A549 treated with DMSO at 1 μM for 4 hours (cell line): ENCODE data around the gene REG4. TPM values are rescaled to one million over a fixed set of nuclear protein-coding genes. Genes with fewer than 3 reads are reported as not detected.

Experiments used
- total RNA-seq: library from RNA; stranded (reverse); fragments of 200-300 nt; extraction: Qiagen RNA extraction; gene quantifications from 5 replicates; pipeline ENCODE4 v1.2.3, GENCODE V29; 2022; ENCODE audit warnings: low read depth

The REG4 gene
- not detected in 5 replicates for total RNA-seq

DNA sequence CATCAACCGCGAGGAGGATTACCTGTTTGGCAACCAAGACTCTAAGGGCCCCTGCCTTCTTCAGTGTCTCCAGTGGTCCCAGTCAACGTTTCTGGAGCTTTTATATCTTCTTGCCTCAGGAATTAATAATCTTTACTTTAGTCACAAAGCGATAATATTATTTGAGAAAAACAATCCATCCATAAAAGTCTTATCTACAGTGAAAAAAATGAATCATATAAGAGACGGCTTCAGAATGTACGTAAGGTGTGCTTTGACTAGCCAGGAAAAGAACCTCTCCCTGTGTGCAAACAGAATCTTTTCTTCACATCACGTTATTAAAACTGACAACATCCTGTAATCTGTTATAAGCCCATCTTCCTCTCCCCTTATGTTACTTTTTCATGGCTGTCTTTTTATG lies at the start of gene REG4:
TSS of gene REG4 (minus strand) at position 74 of the 400 bp plus-strand sequence. CDS start 2,691 bp downstream, outside the sequence.

DNA sequence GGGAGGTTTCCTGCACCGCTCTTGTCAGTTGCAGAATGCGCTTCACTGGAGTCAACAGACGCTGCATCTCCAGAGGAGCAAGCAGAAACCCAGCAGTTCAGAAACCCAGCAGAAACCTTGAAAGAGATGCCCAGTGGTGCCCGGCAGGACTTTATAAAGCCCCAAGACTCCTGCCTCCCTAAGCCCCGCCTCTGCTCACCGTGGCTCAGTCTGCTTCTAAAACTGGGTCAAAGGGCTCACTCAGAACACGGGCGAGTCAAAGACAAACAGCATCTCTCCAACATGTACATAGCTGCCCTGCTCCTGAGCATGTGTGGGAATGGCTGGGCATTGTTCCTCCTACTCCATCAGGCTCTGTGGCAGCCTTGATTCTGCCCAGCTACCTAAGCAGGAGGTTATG lies 42.5 kb downstream of the REG4 start, which contains the start of gene HMGCS2:
TSS of gene HMGCS2 (minus strand) at position 128 of the 400 bp plus-strand sequence. CDS start at position 67, 61 bp downstream.

Other genes with a start within 250 kb of the REG4 start
- 1.8 to 2.2 TPM (median 1.9 TPM) in 5 replicates for gene ZNF697, start 163.2 kb downstream of the REG4 start, total RNA-seq
- 75.1 to 101 TPM (median 85.8 TPM) in 5 replicates for gene PHGDH, start 99.5 kb downstream of the REG4 start, total RNA-seq
- not detected in 5 replicates for gene HMGCS2, start 42.6 kb downstream of the REG4 start, total RNA-seq
- gene ADAM30, start 85.1 kb upstream of the REG4 start, total RNA-seq, result not detected in 5 replicates